Parathyroid adenoma (tissue), 2 donors: ENCODE measurements around the gene HCK.
A peak's percentile ranks its signal among the peaks of the same experiment; 100 is the strongest.

Experiments used
- H2AFZ ChIP-seq: fragments of 300-600 bp; sonication (generic); one replicate; pipeline ENCODE4 v1.7.0; 2017; ENCODE audit warnings: antibody characterized with exemption, mild to moderate bottlenecking
- H3K27ac ChIP-seq: fragments of 300-600 bp; sonication (generic); one replicate; pipeline ENCODE4 v1.7.0; 2017
- H3K27me3 ChIP-seq: fragments of 300-600 bp; sonication (generic); one replicate; pipeline ENCODE4 v1.7.0; 2017; ENCODE audit warnings: low read length; ENCODE audit not compliant: control insufficient read depth, insufficient read depth
- H3K36me3 ChIP-seq: fragments of 300-600 bp; sonication (generic); one replicate; pipeline ENCODE4 v1.7.0; 2017; ENCODE audit warnings: low read length; ENCODE audit not compliant: control insufficient read depth, insufficient read depth
- H3K4me1 ChIP-seq: fragments of 300-600 bp; sonication (generic); one replicate; pipeline ENCODE4 v1.7.0; 2017; ENCODE audit warnings: control low read depth
- H3K4me2 ChIP-seq: fragments of 300-600 bp; sonication (generic); one replicate; pipeline ENCODE4 v1.7.0; 2017; ENCODE audit warnings: low read length
- H3K4me3 ChIP-seq: fragments of 300-600 bp; sonication (generic); one replicate; pipeline ENCODE4 v1.7.0; 2017; ENCODE audit warnings: low read depth, low read length
- H3K79me2 ChIP-seq: fragments of 300-600 bp; sonication (generic); one replicate; pipeline ENCODE4 v1.7.0; 2017; ENCODE audit warnings: control low read depth
- H3K9ac ChIP-seq: fragments of 300-600 bp; sonication (generic); one replicate; pipeline ENCODE4 v1.7.0; 2017; ENCODE audit warnings: mild to moderate bottlenecking
- H3K9me3 ChIP-seq: fragments of 300-600 bp; sonication (generic); one replicate; pipeline ENCODE4 v1.7.0; 2017; ENCODE audit warnings: low read length; ENCODE audit not compliant: control insufficient read depth
- CTCF ChIP-seq: fragments of 300-600 bp; sonication (generic); IDR thresholded peaks from one replicate; pipeline ENCODE4 v1.7.0; 2017; ENCODE audit warnings: antibody characterized with exemption, mild to moderate bottlenecking
- donor health status: primary hyperparathyroidism.

The HCK gene

GRCh38 chr20:32108814-32109391, 56.9 kb downstream of the HCK start:
- Histone ChIP-seq H3K9ac (peak overlapping the region; percentile 84), H2AFZ (peak overlapping the region; percentile 100), H3K4me3 (peak overlapping the region; percentile 83), H3K79me2 (peaks cover 40% of the 10 kb centered on the region), H3K36me3 (no peaks in the 10 kb centered on the region), H3K4me1 (peaks cover 13% of the 10 kb centered on the region), H3K4me2 (peak overlapping the region; percentile 77), H3K27me3 (no peaks in the 10 kb centered on the region), H3K27ac (peak overlapping the region; percentile 100), H3K9me3 (no peaks in the 10 kb centered on the region)
- TF ChIP-seq CTCF: no peak

GRCh38 chr20:32109392-32110172, 57.5 kb downstream of the HCK start, which contains the start of gene TM9SF4:
TM9SF4 (plus strand) TSS chr20:32109714; CDS start chr20:32109741, 27 bp downstream.
- Histone ChIP-seq H3K79me2 (peaks cover 41% of the 10 kb centered on the region), H3K4me2 (peak within 1 kb of the TSS; percentile 77), H3K27me3 (no peaks in the 10 kb centered on the region), H3K27ac (peak within 1 kb of the TSS; percentile 100), H3K4me1 (peaks cover 13% of the 10 kb centered on the region), H3K9ac (peak within 1 kb of the TSS; percentile 84), H3K4me3 (peak within 1 kb of the TSS; percentile 83), H2AFZ (peak within 1 kb of the TSS; percentile 100), H3K9me3 (no peaks in the 10 kb centered on the region), H3K36me3 (no peaks in the 10 kb centered on the region)
- no peak for TF ChIP-seq CTCF

- TF ChIP-seq CTCF: no peak
- H3K4me1 ChIP-seq: peaks cover 13% of the 10 kb centered on the region
Measured at GRCh38 chr20:32110173-32110704, 58.2 kb downstream of the HCK start.

GRCh38 chr20:32110727-32111126, 58.7 kb downstream of the HCK start:
- peak overlapping the region; percentile 83 for H3K4me3 ChIP-seq
- H3K4me2 ChIP-seq: peak overlapping the region; percentile 77
- H3K4me1 ChIP-seq: peaks cover 13% of the 10 kb centered on the region
- H3K79me2 ChIP-seq: peaks cover 47% of the 10 kb centered on the region
- no peaks in the 10 kb centered on the region for H3K27me3 ChIP-seq
- no peaks in the 10 kb centered on the region for H3K36me3 ChIP-seq
- H3K27ac ChIP-seq: no peak overlapping the region
- no peak for TF ChIP-seq CTCF
- H3K9ac ChIP-seq: no peak overlapping the region
- no peaks in the 10 kb centered on the region for H3K9me3 ChIP-seq
- no peak overlapping the region for H2AFZ ChIP-seq

More at GRCh38 chr20:32110173-32110704, 58.2 kb downstream of the HCK start:
- Histone ChIP-seq H2AFZ (peak overlapping the region; percentile 100), H3K9ac (peak overlapping the region; percentile 84), H3K27me3 (no peaks in the 10 kb centered on the region), H3K9me3 (no peaks in the 10 kb centered on the region), H3K4me2 (peak overlapping the region; percentile 77), H3K79me2 (peaks cover 47% of the 10 kb centered on the region), H3K4me3 (peak overlapping the region; percentile 83), H3K36me3 (no peaks in the 10 kb centered on the region), H3K27ac (peak overlapping the region; percentile 100)
